ENCODE results near the gene CNN2. TPM values are rescaled to one million over a fixed set of nuclear protein-coding genes. Genes with fewer than 3 reads are reported as not detected.

CNN2 gene
- total and polyA plus RNA-seq, 9 of the 15 experiments (the other 6 are each of a cell fraction or from before 2014, with no cell fraction given): 12.1 to 174 (median 52.7) TPM

DNA sequence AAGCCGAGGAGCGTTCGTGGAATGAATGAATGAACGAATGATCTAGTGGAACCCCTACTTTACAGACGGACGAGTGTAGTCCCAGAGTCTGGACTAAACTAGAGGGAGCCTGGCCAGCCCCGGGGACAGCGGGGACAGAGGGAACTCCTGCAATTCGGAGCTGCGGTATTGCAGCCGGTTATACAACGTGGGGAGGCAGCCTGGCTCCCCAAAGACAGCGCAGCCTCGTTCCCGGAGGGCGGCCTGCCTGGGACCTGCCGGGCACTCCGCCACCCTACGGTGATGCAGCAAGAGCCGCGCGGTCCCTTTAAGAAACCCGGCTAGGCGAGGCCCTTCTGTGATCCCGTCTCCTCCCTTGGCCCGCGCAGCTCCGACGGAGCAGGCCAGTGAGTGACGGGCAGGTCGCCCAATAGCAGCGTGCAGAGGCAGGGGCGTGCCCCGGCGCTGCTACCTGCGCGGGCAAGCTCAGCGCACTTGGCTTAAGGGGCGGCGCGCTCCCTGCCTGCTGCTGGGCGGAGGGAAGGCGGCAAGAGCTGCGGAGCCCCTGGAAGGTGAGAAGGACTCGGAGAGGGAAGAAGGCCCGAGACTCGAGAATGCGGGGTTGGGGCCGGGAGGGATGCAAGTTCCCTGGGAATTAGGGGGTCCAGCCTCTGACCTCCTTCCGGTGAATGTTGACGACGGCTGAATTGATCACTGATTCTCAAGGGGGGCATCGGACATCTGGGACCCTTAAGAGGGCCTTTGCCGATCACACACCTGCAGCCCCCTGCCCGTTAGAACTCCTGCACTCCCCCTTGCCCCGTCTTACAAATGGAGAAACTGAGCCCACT is 13.5 kb downstream of the CNN2 start, which contains the start of gene ABCA7:
ABCA7 (plus strand) TSS at position 462 of the 830 bp plus-strand sequence. CDS start 1,255 bp downstream, outside the sequence.
- Histone ChIP-seq H3K9ac (ENCODE audit: insufficient read depth in 1 of 2, low read depth in 2 of 2, low read length in 2 of 2) (peak within 1 kb of the TSS; percentile 60 to 91), H3K9me1 (ENCODE audit: control insufficient read depth, insufficient read depth, low read length) (no peaks in the 10 kb centered on the region), H3K9me3 (replicated peaks; ENCODE audit: control insufficient read depth, insufficient read depth, low read depth, low read length) (no peaks in the 10 kb centered on the region), H3K4me3 (peak within 1 kb of the TSS; percentile 55), H4K20me1 (replicated peaks; ENCODE audit: control insufficient read depth, insufficient read depth, low read length) (no peaks in the 10 kb centered on the region), H3K79me2 (ENCODE audit: control insufficient read depth, insufficient read depth, low read length) (peaks cover 35% of the 10 kb centered on the region), H2AFZ (ENCODE audit: low read depth, low read length) (peak within 1 kb of the TSS; percentile 60), H3K4me1 (replicated peaks in 1 of 2; ENCODE audit: control insufficient read depth in 2 of 2, insufficient read depth in 2 of 2, low read length in 2 of 2) (peaks cover 38 to 80% of the 10 kb centered on the region in 2 experiments), H3K27ac (ENCODE audit: extremely low read depth, low read depth, low read length) (peak within 1 kb of the TSS; percentile 72), H3K4me2 (ENCODE audit: insufficient read depth, low read length) (peak within 1 kb of the TSS; percentile 92), H3K36me3 (ENCODE audit: control insufficient read depth, insufficient read depth, low read length) (peaks cover 52% of the 10 kb centered on the region), H3K27me3 (ENCODE audit: control insufficient read depth in 2 of 2, insufficient read depth in 2 of 2, low read length in 2 of 2) (no peaks in the 10 kb centered on the region)
- ChIA-PET CTCF (ENCODE audit: low intra/inter-chr PET ratio) (interaction anchor here (1.4 kb wide), 1 partner anchor 118 kb away, joined by 4 read pairs; no protein-coding TSS in a partner anchor), POLR2A (interaction anchor here (0.6 to 11.0 kb wide), 5 partner anchors 10 to 78 kb away, joined by 3 to 176 read pairs (median 5); partner anchors contain the start of genes ARHGAP45, CNN2 and RNU6-2)
- peak; percentile 91 to 99 (median 95) for DNase-seq (ENCODE audit: extremely low read depth in 1 of 4, low spot score in 3 of 4)
- peak; percentile 89 for ATAC-seq
- peak; percentile 84 for FAIRE-seq
- intact Hi-C loops (cut with micrococcal nuclease): loop anchor here (2.0 to 5.0 kb wide), 3 partner anchors 19 to 62 kb away; partner anchors contain the start of genes GPX4, RNU6-2 and TMEM259
- in situ Hi-C loops (cut with MboI): no loop called here
- no TSS peak for BruUV-seq (replicated peaks)
- 1% methylated on average over 53 of the region's 56 CpGs for WGBS (ENCODE audit: insufficient coverage, low coverage, missing lambda C conversion rate)
- TF ChIP-seq PTRF (tag; IDR thresholded peaks at IDR 0.05): no peak
- TF ChIP-seq KLF1 (tag; IDR thresholded peaks at IDR 0.05): peak; percentile 70; the same call in 1 of the 2 replicates
- TF ChIP-seq GABPA (tag; conservative IDR thresholded peaks at IDR 0.05; ENCODE audit: low read depth): peak; percentile 62; the same call in 1 of the 2 replicates
- peak; percentile 90 for TF ChIP-seq MEIS2 (IDR thresholded peaks at IDR 0.05; ENCODE audit: partially characterized antibody)
- TF ChIP-seq, protein P1, sequence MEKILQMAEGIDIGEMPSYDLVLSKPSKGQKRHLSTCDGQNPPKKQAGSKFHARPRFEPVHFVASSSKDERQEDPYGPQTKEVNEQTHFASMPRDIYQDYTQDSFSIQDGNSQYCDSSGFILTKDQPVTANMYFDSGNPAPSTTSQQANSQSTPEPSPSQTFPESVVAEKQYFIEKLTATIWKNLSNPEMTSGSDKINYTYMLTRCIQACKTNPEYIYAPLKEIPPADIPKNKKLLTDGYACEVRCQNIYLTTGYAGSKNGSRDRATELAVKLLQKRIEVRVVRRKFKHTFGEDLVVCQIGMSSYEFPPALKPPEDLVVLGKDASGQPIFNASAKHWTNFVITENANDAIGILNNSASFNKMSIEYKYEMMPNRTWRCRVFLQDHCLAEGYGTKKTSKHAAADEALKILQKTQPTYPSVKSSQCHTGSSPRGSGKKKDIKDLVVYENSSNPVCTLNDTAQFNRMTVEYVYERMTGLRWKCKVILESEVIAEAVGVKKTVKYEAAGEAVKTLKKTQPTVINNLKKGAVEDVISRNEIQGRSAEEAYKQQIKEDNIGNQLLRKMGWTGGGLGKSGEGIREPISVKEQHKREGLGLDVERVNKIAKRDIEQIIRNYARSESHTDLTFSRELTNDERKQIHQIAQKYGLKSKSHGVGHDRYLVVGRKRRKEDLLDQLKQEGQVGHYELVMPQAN (IDR thresholded peaks at IDR 0.05; ENCODE audit: borderline replicate concordance): 0 out of 2 replicates have a peak, but pooled peaks have one; percentile 44
- no peak for TF ChIP-seq ZNF354B (CRISPR knock-in tag; IDR thresholded peaks at IDR 0.05)
- peak; percentile 51 for TF ChIP-seq TAF1 (IDR thresholded peaks at IDR 0.05; ENCODE audit: control insufficient read depth, extremely low read depth, insufficient read depth, low read length, severe bottlenecking)
- TF ChIP-seq SP1 (CRISPR knock-in tag; IDR thresholded peaks at IDR 0.05): peak; percentile 89
- peak; percentile 75; the same call in 1 of the 2 replicates for TF ChIP-seq MTA3 (IDR thresholded peaks at IDR 0.05; ENCODE audit: borderline replicate concordance)
- peak; percentile 65 for TF ChIP-seq RBM22 (IDR thresholded peaks at IDR 0.05; ENCODE audit: low read depth, low read length, poor library complexity, severe bottlenecking)
- TF ChIP-seq FOXK2 (conservative IDR thresholded peaks at IDR 0.05 in 1 of 2, IDR thresholded peaks at IDR 0.05 in 1 of 2; ENCODE audit: low read depth in 2 of 2): peak in 1 of 2 experiments; percentile 44; a peak in 2 of 4 replicates
- peak; percentile 70; the same call in 1 of the 2 replicates for TF ChIP-seq CREB1 (IDR thresholded peaks at IDR 0.05)
- peak; percentile 81 for TF ChIP-seq CREB1 (CRISPR knock-in tag; IDR thresholded peaks at IDR 0.05)
- peak; percentile 85 for TF ChIP-seq CHD2 (IDR thresholded peaks at IDR 0.05; ENCODE audit: low read depth, low read length)
- TF ChIP-seq ESRRA (IDR thresholded peaks at IDR 0.05; ENCODE audit: borderline replicate concordance, low read depth): peak; percentile 54; the same call in 1 of the 2 replicates
- no peak for TF ChIP-seq ZNF143 (CRISPR knock-in tag; IDR thresholded peaks at IDR 0.05)
- TF ChIP-seq BRD4 (IDR thresholded peaks at IDR 0.05): no peak
- TF ChIP-seq, protein P2, sequence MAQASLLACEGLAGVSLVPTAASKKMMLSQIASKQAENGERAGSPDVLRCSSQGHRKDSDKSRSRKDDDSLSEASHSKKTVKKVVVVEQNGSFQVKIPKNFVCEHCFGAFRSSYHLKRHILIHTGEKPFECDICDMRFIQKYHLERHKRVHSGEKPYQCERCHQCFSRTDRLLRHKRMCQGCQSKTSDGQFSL (CRISPR knock-in tag; IDR thresholded peaks at IDR 0.05): no peak
- TF ChIP-seq, protein P2 (tag; IDR thresholded peaks at IDR 0.05): no peak
- TF ChIP-seq ZNF175 (CRISPR knock-in tag; IDR thresholded peaks at IDR 0.05; ENCODE audit: low read depth): no peak
